Left ventricle myocardium inferior (tissue), 1 donor: Measurements from ENCODE around the gene SNF8. TPM values are rescaled to one million over a fixed set of nuclear protein-coding genes. Genes with fewer than 3 reads are reported as not detected.

Experiments used
- DNase-seq: peaks from one replicate; pipeline ENCODE4 v3.0.0-alpha.2; 2020
- H3K27ac ChIP-seq: fragments of 200-600 bp; replicated peaks from 2 replicates; pipeline ENCODE4 v1.8.0; 2021
- H3K27me3 ChIP-seq: fragments of 200-600 bp; 2 replicates; pipeline ENCODE4 v1.8.0; 2021; ENCODE audit warnings: low read depth
- H3K36me3 ChIP-seq: fragments of 200-600 bp; 2 replicates; pipeline ENCODE4 v1.8.0; 2021
- H3K4me1 ChIP-seq: fragments of 200-600 bp; 2 replicates; pipeline ENCODE4 v1.8.0; 2021
- H3K4me3 ChIP-seq: fragments of 200-600 bp; 2 replicates; pipeline ENCODE4 v1.8.0; 2021; ENCODE audit warnings: mild to moderate bottlenecking, moderate library complexity
- H3K9me3 ChIP-seq: fragments of 200-600 bp; replicated peaks from 2 replicates; pipeline ENCODE4 v1.8.0; 2021
- CTCF ChIP-seq: fragments of 200-600 bp; IDR thresholded peaks from 2 replicates; pipeline ENCODE4 v1.8.0; 2021; ENCODE audit warnings: antibody characterized with exemption, mild to moderate bottlenecking, borderline replicate concordance
- intact Hi-C: fragments of 100-400 bp; cut with micrococcal nuclease; formaldehyde crosslinking; loops from one replicate; pipeline ENCODE4 v1.11.0; 2022
- total RNA-seq: library from RNA; stranded (reverse); fragmentation: NEBNext Ultra II Directional; extraction: Animal tissue kit (Norgen Biotek cat#: 25700); gene quantifications from one replicate; pipeline ENCODE4 v1.2.1, GENCODE V29; 2021
- donor health status: DM: no; HTN: yes; CAD: no; lungs with severe emphysema.

Gene SNF8
- total RNA-seq, 1 donor from 2014 or later, result 111 TPM

- Histone ChIP-seq H3K4me3 (no peak overlapping the region), H3K9me3 (no peaks in the 10 kb centered on the region), H3K4me1 (no peaks in the 10 kb centered on the region), H3K27ac (no peak overlapping the region), H3K27me3 (peaks cover 100% of the 10 kb centered on the region), H3K36me3 (no peaks in the 10 kb centered on the region)
- intact Hi-C loops, result no loop called here
- no peak for TF ChIP-seq CTCF
- DNase-seq, result no peak
Observed at GRCh38 chr17:48989100-48989499, 44.5 kb upstream of the SNF8 start.

- Histone ChIP-seq H3K9me3 (peaks cover 10% of the 10 kb centered on the region), H3K27me3 (peaks cover 99% of the 10 kb centered on the region), H3K4me3 (no peak overlapping the region), H3K27ac (no peak overlapping the region), H3K4me1 (no peaks in the 10 kb centered on the region), H3K36me3 (no peaks in the 10 kb centered on the region)
- DNase-seq, result no peak
- intact Hi-C loops, result no loop called here
- no peak for TF ChIP-seq CTCF
Observed at GRCh38 chr17:48985436-48986245, 41.0 kb upstream of the SNF8 start.

- DNase-seq, result no peak
- H3K27ac ChIP-seq, result no peak overlapping the region
- H3K27me3 ChIP-seq, result peaks cover 96% of the 10 kb centered on the region
- peaks cover 10% of the 10 kb centered on the region for H3K9me3 ChIP-seq
- no peaks in the 10 kb centered on the region for H3K36me3 ChIP-seq
- TF ChIP-seq CTCF, result no peak
- H3K4me1 ChIP-seq, result no peaks in the 10 kb centered on the region
- no peak overlapping the region for H3K4me3 ChIP-seq
- intact Hi-C loops, result no loop called here
Observed at GRCh38 chr17:48981927-48982539, 37.4 kb upstream of the SNF8 start.

GRCh38 chr17:48973806-48974205 is 29.2 kb upstream of the SNF8 start:
- no peak overlapping the region for H3K4me3 ChIP-seq
- intact Hi-C loops, result no loop called here
- no peak for DNase-seq
- no peaks in the 10 kb centered on the region for H3K36me3 ChIP-seq
- H3K27ac ChIP-seq, result no peak overlapping the region
- H3K9me3 ChIP-seq, result no peaks in the 10 kb centered on the region
- TF ChIP-seq CTCF, result no peak
- H3K4me1 ChIP-seq, result no peaks in the 10 kb centered on the region
- H3K27me3 ChIP-seq, result peaks cover 98% of the 10 kb centered on the region

GRCh38 chr17:48972749-48973097 is 28.1 kb upstream of the SNF8 start:
- peaks cover 100% of the 10 kb centered on the region for H3K27me3 ChIP-seq

More at GRCh38 chr17:48972749-48973097, 28.1 kb upstream of the SNF8 start:
- Histone ChIP-seq H3K4me1 (no peaks in the 10 kb centered on the region), H3K36me3 (no peaks in the 10 kb centered on the region), H3K4me3 (no peak overlapping the region), H3K27ac (no peak overlapping the region), H3K9me3 (no peaks in the 10 kb centered on the region)
- intact Hi-C loops, result no loop called here
- DNase-seq, result no peak
- TF ChIP-seq CTCF, result no peak
